Upper lobe of right lung (tissue), 1 donor: ENCODE measurements around the gene PTPRN2. TPM values are rescaled to one million over a fixed set of nuclear protein-coding genes. Genes with fewer than 3 reads are reported as not detected.

Source experiments
- ATAC-seq: fragments of 200-7000 bp; cut with Tn5 transposase; one replicate; pipeline ENCODE4 v1.9.1; 2020; ENCODE audit warnings: mild to moderate bottlenecking, moderate library complexity
- DNase-seq: peaks from one replicate; pipeline ENCODE4 v3.0.0-alpha.2; 2020
- H3K27ac ChIP-seq: fragments of 200-600 bp; one replicate; pipeline ENCODE4 v1.8.0; 2022
- H3K27me3 ChIP-seq: fragments of 200-600 bp; one replicate; pipeline ENCODE4 v1.8.0; 2022; ENCODE audit warnings: mild to moderate bottlenecking
- H3K36me3 ChIP-seq: fragments of 200-600 bp; one replicate; pipeline ENCODE4 v1.8.0; 2022
- H3K4me1 ChIP-seq: fragments of 200-600 bp; one replicate; pipeline ENCODE4 v1.8.0; 2022
- H3K4me3 ChIP-seq: fragments of 200-600 bp; one replicate; pipeline ENCODE4 v1.8.0; 2022; ENCODE audit warnings: mild to moderate bottlenecking
- H3K9me3 ChIP-seq: fragments of 200-600 bp; one replicate; pipeline ENCODE4 v1.8.0; 2022
- CTCF ChIP-seq: fragments of 200-600 bp; IDR thresholded peaks from one replicate; pipeline ENCODE4 v1.8.0; 2022; ENCODE audit warnings: antibody characterized with exemption
- intact Hi-C: fragments of 100-400 bp; cut with DNase I; formaldehyde crosslinking; loops from one replicate; pipeline ENCODE4 v1.11.0; 2022
- total RNA-seq: library from RNA; stranded (reverse); fragmentation: NEBNext Ultra II Directional; extraction: Animal tissue kit (Norgen Biotek cat#: 25700); gene quantifications from one replicate; pipeline ENCODE4 v1.2.1, GENCODE V29; 2021
- donor health status: DM: no; HTN: yes; CAD: no; lungs with severe emphysema.

PTPRN2 gene
- total RNA-seq, 1 donor from 2014 or later: 4.9 TPM

GRCh38 chr7:158498443-158499081 is 89.1 kb downstream of the PTPRN2 start:
- no peaks in the 10 kb centered on the region for H3K9me3 ChIP-seq
- peaks cover 9% of the 10 kb centered on the region for H3K27me3 ChIP-seq
- DNase-seq (no peak), ATAC-seq (no peak)
- H3K27ac ChIP-seq: no peak overlapping the region
- H3K4me3 ChIP-seq: no peak overlapping the region
- no peak for TF ChIP-seq CTCF
- H3K4me1 ChIP-seq: no peaks in the 10 kb centered on the region
- intact Hi-C loops: no loop called here
- H3K36me3 ChIP-seq: no peaks in the 10 kb centered on the region

- intact Hi-C loops: no loop called here
- Histone ChIP-seq H3K27ac (no peak overlapping the region), H3K27me3 (peaks cover 9% of the 10 kb centered on the region), H3K4me1 (no peaks in the 10 kb centered on the region), H3K36me3 (no peaks in the 10 kb centered on the region), H3K9me3 (no peaks in the 10 kb centered on the region), H3K4me3 (no peak overlapping the region)
- no peak for ATAC-seq
- TF ChIP-seq CTCF: no peak
- DNase-seq: no peak
These were observed 90.0 kb downstream of the PTPRN2 start for GRCh38 chr7:158497627-158498026.

- Histone ChIP-seq H3K4me3 (no peak overlapping the region), H3K27ac (no peak overlapping the region), H3K4me1 (no peaks in the 10 kb centered on the region), H3K36me3 (no peaks in the 10 kb centered on the region), H3K27me3 (peaks cover 9% of the 10 kb centered on the region), H3K9me3 (no peaks in the 10 kb centered on the region)
- TF ChIP-seq CTCF: no peak
- peak; percentile 52 for ATAC-seq
- intact Hi-C loops: no loop called here
- no peak for DNase-seq
These were observed 91.8 kb downstream of the PTPRN2 start for GRCh38 chr7:158495786-158496185.

- Histone ChIP-seq H3K27ac (no peak overlapping the region), H3K9me3 (no peaks in the 10 kb centered on the region), H3K36me3 (no peaks in the 10 kb centered on the region), H3K4me3 (no peak overlapping the region), H3K4me1 (no peaks in the 10 kb centered on the region), H3K27me3 (peaks cover 9% of the 10 kb centered on the region)
- TF ChIP-seq CTCF: no peak
- no peak for DNase-seq
- ATAC-seq: no peak
- intact Hi-C loops: no loop called here
These were observed 92.4 kb downstream of the PTPRN2 start for GRCh38 chr7:158495216-158495615.

- no peaks in the 10 kb centered on the region for H3K9me3 ChIP-seq
- no peak overlapping the region for H3K27ac ChIP-seq
- no peak for DNase-seq
- no peak for ATAC-seq
- intact Hi-C loops: no loop called here
- no peak for TF ChIP-seq CTCF
- no peaks in the 10 kb centered on the region for H3K36me3 ChIP-seq
- peaks cover 9% of the 10 kb centered on the region for H3K27me3 ChIP-seq
- H3K4me1 ChIP-seq: no peaks in the 10 kb centered on the region
- no peak overlapping the region for H3K4me3 ChIP-seq
These were observed 93.0 kb downstream of the PTPRN2 start for GRCh38 chr7:158494643-158495042.

GRCh38 chr7:158494162-158494586 is 93.4 kb downstream of the PTPRN2 start:
- Histone ChIP-seq H3K4me1 (no peaks in the 10 kb centered on the region), H3K4me3 (no peak overlapping the region), H3K36me3 (no peaks in the 10 kb centered on the region), H3K27me3 (peaks cover 9% of the 10 kb centered on the region), H3K27ac (no peak overlapping the region), H3K9me3 (no peaks in the 10 kb centered on the region)
- ATAC-seq: peak; percentile 17
- no peak for DNase-seq
- intact Hi-C loops: no loop called here
- TF ChIP-seq CTCF: no peak
